ENCODE measurements around the gene FRA10AC1.
"Not testable (repeated sequence)": the region's sequence is repeated elsewhere in the genome, so short reads cannot be mapped to it uniquely, and the experiment has no call there.

FRA10AC1 gene

DNA sequence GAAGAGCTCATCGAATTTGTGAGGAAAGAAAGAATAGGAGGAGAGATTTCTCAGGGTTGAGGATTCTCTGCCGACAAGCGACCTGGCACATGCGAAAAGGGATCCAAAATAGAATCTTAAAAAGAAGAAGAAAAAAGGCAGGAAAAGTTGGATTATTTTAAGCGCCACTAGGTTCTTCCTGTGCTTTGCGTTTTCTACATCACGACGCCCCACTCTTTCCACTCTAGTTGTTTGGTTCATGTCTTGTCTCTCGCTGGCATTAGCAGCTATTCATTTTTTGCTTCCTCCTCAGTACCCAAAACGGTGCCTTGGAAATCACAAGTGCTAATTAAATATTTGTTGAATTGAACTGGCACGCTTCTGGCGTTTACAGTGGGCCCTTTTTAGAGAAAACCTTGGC, 674 bp upstream of the FRA10AC1 start:
- DNase-seq (ENCODE audit: low spot score) = no peak

DNA sequence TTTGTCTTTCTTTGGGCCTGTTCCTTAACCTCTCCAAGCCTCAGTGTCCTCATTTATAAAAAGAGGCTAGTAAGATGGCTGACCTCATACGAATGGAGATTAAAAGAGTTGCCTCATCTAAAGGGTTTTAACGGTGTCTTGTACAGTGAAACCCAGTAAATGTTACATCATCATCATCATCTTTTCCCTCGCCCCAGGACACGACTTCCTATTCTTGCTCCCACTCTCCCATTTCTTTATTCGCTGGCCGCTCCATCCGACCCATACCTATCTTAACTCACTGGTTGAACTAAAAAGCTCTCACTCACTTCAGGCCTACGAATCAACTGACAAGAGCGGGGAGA, 554 bp downstream of the FRA10AC1 start:
- peak; percentile 44 for DNase-seq (ENCODE audit: low spot score)

- DNase-seq (ENCODE audit: low spot score) = no peak
These were observed 5.2 kb downstream of the FRA10AC1 start for GRCh38 chr10:93697207-93697606.

GRCh38 chr10:93696582-93696981, 5.8 kb downstream of the FRA10AC1 start:
- DNase-seq (ENCODE audit: low spot score) = not testable (repeated sequence)

DNA sequence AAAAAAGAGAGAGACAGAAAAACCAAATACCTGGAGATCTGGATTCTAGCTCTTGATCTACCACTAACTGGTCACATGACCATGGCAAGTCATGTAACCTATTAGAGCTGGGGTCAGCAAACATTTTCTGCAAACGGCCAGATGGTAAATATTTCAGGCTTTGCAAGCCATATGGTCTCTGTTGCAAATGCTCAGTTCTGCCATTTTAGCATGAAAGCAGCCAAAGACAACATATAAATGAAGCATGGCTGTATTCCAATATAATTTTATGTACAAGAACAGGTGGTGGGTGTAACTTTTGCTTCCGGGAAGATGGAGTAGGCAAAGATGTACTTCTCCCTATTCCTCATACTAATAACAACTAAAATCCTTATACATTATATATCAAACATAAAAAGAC, 6.7 kb downstream of the FRA10AC1 start:
- DNase-seq (ENCODE audit: low spot score) = no peak

DNA sequence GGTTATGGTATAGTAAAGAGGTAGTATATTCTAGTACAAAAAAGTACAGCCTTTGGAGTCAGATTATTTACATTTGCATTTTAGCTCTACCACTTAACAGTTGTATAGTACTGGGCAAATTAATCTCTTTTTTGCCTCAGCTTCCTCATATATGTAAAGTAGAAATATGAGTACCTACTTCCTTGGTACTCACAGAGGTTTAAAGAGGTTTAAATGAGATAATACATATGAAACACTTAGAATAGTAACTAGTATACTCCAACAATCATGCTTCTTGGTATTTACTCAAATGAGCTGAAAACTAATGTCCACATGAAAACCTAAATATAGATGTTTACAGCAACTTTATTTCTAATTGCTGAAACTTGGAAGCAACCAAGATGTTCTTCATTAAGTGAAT, 14.7 kb downstream of the FRA10AC1 start:
- no peak for DNase-seq (ENCODE audit: low spot score)

DNA sequence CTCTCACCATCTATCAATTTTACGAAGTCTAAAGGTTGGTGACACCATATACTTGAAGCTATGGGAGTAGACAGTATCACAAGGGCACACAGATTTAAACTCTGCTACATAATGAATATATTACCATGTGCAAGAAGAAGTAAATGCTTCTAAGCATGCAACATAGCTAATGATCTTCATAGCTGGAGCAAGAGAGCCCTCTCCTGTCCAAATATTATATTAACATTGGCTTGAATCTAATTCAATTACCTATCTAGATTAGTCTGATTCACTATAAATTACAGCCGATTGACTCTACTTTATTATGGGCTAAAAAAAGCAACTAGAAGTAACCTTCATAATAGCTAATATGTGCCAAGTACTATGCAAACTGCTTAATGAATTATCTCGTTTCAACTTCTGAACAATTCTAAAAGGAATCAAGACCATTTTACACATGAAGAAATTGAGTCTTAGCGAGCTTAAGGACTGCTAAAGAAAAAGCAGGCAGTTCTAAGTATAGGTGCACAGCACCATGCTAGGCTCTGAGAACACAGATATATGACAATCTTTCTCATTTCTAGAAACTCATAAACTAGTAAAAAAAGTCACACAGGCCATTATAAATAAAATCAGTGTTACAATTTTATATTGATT, 21.9 kb downstream of the FRA10AC1 start:
- DNase-seq (ENCODE audit: low spot score) = peak; percentile 59

- DNase-seq (ENCODE audit: low spot score) = no peak
These were observed 23.4 kb downstream of the FRA10AC1 start for GRCh38 chr10:93678805-93679587.

GRCh38 chr10:93678386-93678785, 24.0 kb downstream of the FRA10AC1 start:
- DNase-seq (ENCODE audit: low spot score) = no peak

GRCh38 chr10:93673791-93674190, 28.6 kb downstream of the FRA10AC1 start:
- DNase-seq (ENCODE audit: low spot score) = no peak

- DNase-seq (ENCODE audit: low spot score) = no peak
These were observed 29.5 kb downstream of the FRA10AC1 start for GRCh38 chr10:93672890-93673289.

DNA sequence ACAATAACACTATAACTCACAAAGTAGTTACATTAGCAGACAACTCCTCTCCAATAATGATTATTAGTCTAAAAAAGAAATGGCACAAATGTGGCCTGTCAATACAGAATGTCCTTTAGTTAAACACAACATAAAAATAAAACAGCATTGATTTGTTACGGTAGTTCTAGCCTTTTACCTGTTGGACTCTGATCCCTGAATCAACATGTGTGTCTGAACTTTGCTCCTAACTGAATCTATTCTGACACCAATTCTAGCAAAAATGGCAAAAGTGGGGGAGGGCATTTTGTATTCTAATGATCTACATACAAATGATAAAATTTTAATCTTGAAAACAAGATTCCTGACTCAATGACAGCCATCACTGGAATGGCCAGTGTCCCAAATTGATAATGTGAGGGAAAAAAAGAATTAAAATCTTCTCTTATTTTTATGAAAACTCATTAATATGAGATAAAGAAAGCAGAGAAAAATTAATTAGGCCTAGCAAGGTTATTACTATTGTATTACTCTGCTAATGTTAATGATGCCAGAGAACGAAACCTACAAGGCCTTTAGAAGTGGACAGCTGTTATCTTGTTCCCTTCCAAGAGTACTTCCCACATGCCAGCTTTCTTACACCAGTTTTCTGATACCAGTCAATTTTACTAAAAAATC, 30.2 kb downstream of the FRA10AC1 start:
- DNase-seq (ENCODE audit: low spot score) = no peak

DNA sequence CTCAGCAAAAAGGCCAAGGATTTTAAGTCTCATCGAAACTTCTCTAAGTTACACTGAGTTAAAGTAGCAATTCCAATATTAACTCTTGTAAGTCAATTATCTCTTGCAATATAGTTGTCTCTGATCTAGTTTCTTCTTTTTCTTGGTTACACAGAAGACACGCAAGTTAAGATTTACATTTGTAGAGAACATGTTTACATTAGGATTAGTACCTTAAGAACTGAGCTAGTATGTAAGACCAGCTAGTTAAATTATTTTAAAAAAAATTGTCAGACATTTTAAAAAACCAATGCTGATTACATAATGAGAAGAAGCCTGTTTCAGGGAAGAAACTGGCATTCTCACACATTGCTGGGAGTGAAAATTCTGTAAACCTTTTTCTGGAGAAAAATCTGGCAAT, 31.4 kb downstream of the FRA10AC1 start:
- no peak for DNase-seq (ENCODE audit: low spot score)

DNA sequence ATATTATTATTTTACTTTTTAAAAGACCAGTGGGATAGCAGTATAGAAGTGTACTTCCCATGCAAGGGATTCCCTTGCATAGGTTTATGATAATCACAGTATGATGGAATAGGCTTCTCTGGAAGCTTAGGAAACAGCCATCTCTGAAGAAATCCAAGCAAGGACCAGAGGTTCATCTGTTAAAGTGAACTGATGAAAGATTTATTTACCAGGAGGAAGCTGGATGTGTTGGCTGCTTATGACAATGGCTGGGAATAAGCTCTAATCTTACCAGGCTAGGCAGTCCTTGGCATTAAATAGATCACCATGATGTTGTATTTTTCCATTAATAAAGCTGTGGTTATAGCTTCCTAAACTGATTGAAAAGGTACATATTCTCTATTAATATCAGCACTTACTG, 32.0 kb downstream of the FRA10AC1 start:
- no peak for DNase-seq (ENCODE audit: low spot score)

GRCh38 chr10:93667795-93668194, 34.6 kb downstream of the FRA10AC1 start:
- DNase-seq (ENCODE audit: low spot score) = no peak

DNA sequence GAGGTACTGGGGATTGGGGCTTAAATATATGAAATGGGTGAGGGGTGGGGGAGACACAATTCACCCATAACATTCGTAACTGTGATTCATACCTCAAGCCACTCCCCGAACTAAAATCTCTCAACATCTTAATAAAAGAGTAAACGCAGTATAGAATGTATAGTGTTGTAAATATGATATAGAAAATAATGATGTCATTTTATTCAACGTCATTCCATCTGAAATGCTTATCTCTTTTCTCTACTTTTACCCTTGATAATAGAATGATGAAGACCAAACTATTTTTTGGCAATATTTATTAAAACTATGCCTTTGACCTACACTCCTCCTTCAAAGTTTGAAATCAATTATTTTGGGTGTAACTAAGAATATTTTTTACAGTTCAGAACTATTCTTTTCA, 36.4 kb downstream of the FRA10AC1 start:
- DNase-seq (ENCODE audit: low spot score) = no peak

DNA sequence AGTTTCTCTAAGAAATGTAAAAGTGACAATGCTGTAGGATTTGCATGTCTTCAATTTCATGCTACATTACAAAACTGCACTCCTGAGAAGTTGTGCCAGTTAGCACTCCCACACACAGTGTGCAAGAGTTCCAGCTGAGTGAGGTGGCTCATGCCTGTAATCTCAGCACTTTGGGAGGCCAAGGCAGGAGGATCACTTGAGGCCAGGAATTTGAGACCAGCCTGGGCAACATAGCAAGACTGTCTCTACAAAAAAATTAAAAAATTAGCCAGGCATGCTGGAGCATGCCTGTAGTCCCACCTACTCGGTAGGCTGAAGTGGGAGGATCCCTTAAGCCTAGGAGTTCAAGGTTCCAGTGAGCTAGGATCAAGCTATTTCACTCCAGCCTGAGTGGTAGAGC, 44.6 kb downstream of the FRA10AC1 start:
- no peak for DNase-seq (ENCODE audit: low spot score)

DNA sequence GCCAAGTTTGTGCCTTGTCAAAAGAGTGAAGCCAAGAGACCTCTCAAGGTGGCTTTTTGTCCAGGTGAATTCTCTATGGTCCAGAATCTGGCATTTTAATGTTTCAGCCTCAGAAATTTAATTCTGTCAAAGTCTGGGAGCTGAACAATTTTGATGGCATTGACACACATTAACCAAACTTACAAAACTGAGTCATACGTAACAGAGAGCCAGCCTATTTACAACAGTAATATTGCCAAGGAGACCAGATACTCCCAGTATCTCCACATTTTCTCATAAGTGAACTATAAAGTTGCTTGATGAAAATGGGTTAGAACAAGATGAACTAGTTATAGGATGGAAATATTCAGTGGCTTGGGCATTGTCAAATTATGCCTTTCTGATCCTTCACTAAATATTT, 46.2 kb downstream of the FRA10AC1 start:
- no peak for DNase-seq (ENCODE audit: low spot score)

- DNase-seq (ENCODE audit: low spot score) = no peak
These were observed 48.2 kb downstream of the FRA10AC1 start for GRCh38 chr10:93654201-93654600.

DNA sequence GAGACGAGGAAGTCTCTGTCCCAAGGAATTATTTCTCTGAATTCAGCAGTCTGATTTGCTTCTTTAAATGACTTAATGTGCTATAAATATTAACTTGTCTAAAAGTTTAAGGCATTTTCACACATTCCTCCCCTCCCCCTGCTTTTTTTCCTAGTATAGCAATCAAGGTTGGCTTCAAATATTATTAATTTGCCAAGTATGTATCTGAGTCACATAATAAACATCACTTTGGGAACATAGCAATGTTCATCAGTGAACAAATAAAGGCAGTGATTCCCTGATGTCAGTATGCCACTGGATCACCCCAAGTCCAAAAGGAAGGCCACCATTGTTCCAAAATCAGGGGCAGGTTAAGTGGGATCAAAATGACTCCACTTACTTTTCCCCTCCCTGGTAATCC, 49.5 kb downstream of the FRA10AC1 start:
- DNase-seq (ENCODE audit: low spot score) = no peak

GRCh38 chr10:93639791-93640190, 62.6 kb downstream of the FRA10AC1 start:
- DNase-seq (ENCODE audit: low spot score) = no peak

- DNase-seq (ENCODE audit: low spot score) = no peak
These were observed 71.5 kb downstream of the FRA10AC1 start for GRCh38 chr10:93630625-93631557.
